GM18517 (cell line): ENCODE measurements around the gene SH3RF3.
"Not testable (repeated sequence)": the region's sequence is repeated elsewhere in the genome, so short reads cannot be mapped to it uniquely, and the experiment has no call there.

Source experiments
- ATAC-seq: cut with Tn5 transposase; IDR thresholded peaks from one replicate; pipeline ENCODE4 v1.9.1; 2021; ENCODE audit warnings: mild to moderate bottlenecking, moderate library complexity; ENCODE audit not compliant: unreplicated experiment

SH3RF3 gene

GRCh38 chr2:109213646-109214433 lies 84.8 kb downstream of the SH3RF3 start:
- ATAC-seq: peak; percentile 80

GRCh38 chr2:109214651-109215371 lies 85.8 kb downstream of the SH3RF3 start:
- no peak for ATAC-seq

- no peak for ATAC-seq
Observed at GRCh38 chr2:109215866-109216265, 86.9 kb downstream of the SH3RF3 start.

GRCh38 chr2:109216332-109216731 lies 87.3 kb downstream of the SH3RF3 start:
- no peak for ATAC-seq

DNA sequence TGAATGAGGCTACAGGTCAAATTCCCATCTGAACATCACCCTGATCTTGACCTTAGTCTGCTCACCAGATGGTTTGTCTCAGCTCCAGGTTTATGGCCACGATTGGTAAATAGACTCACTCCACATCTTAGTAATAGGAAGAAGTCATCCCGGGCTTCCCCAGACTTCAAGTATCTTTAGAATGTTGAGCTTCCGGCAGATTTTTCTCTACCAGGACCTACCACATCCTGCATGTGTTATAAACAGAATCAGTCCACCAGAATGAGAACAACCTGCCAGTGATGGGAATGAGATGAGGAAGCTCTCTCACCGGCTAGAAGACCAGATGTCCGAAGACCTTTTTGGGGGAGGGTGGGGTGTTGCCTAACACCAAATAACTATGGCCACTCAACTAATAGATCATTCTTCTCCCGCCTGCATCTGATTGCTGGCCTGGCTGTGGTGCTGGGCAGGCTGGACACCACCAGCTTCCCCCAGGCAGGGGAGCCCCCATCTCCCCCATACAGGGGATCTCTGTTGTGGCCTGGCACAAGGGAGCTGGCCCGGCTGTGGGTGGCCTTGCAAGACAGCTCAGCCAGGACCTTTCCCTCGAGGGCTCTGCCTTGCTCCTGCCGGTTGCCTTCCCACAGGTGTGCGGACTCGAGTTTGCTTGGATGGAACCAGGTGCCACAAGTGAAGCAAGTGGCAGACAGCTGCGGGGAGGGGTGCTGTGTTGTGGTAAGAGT lies 88.5 kb downstream of the SH3RF3 start:
- ATAC-seq: no peak

GRCh38 chr2:109218087-109218791 lies 89.2 kb downstream of the SH3RF3 start:
- peak; percentile 40 for ATAC-seq

- ATAC-seq: no peak
Observed at GRCh38 chr2:109218792-109219126, 89.8 kb downstream of the SH3RF3 start.

DNA sequence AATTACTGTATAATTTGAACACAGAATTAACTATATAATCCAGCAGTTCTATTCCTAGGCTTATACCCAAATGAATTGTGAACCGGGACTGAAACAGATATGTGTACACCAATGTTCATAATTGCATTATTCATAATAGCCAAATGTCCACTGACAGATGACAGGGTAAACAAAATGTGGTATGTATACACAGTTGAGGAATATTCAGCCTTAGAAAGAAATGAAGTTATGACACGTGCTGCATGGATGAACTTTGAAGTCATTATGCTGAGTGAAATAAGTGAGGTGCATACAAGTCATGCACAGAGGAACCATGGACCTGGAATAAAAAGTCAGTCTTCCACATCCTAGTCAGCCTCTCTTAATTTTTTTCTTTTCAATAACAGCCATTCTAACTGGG lies 91.9 kb downstream of the SH3RF3 start:
- no peak for ATAC-seq

DNA sequence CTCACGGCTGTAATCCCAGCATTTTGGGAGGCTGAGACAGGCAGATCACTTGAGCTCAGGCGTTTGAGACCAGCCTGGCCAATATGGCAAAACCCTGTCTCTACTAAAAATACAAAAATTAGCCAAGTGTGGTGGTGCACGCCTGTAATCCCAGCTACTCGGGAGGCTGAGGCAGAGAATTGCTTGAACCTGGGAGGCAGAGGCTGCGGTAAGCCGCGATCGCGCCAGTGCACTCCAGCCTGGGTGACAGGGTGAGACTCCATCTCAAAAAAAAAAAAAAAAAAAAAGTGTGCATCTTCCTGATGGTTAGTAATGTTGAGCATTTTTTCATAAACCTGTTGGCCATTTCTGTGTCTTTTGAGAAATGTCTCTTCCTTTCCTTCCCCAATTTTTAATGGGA lies 92.3 kb downstream of the SH3RF3 start:
- not testable (repeated sequence) for ATAC-seq

GRCh38 chr2:109222422-109222821 lies 93.4 kb downstream of the SH3RF3 start:
- no peak for ATAC-seq

GRCh38 chr2:109222825-109223471 lies 93.9 kb downstream of the SH3RF3 start:
- no peak for ATAC-seq

DNA sequence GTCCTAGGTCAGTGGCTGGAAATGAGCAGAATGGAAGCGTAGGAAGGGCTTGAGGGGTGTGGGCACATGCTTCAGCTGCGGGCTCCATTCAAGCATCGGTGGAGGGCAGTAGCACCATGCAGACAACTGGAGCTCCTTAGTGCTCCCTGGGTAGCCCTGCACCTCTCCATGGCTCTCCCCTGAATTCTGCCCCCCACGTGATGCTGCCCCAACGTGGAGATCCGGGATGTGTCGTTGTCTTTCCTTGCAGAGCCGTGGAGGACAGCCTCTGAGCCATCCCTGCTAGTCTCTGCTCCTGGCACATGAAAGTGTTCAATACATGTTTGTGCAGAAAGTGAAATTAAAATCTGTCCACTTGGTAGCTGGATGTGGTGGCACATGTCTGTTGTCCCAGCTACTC lies 94.5 kb downstream of the SH3RF3 start:
- ATAC-seq: no peak

GRCh38 chr2:109224341-109224740 lies 95.3 kb downstream of the SH3RF3 start:
- ATAC-seq: not testable (repeated sequence)

GRCh38 chr2:109225170-109225782 lies 96.3 kb downstream of the SH3RF3 start:
- no peak for ATAC-seq

DNA sequence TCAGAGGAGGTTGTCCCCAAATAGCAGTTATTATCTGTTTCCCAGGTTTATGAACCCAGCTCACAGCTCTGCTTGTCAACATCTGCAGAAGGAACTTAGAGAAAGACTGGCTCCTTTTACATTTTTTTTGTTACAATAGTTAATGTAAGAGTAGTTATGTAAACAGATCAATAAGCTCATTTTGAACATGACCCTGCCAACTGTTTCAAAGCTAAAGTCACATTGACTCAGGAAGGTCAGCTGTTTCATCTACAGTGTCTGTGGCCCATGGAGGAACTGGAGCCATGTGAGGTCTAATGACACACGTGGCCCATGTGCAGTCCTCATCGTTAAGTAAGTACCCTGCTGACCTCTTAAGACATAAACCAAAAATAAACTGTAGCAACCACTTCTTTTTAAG lies 97.1 kb downstream of the SH3RF3 start:
- ATAC-seq: no peak

DNA sequence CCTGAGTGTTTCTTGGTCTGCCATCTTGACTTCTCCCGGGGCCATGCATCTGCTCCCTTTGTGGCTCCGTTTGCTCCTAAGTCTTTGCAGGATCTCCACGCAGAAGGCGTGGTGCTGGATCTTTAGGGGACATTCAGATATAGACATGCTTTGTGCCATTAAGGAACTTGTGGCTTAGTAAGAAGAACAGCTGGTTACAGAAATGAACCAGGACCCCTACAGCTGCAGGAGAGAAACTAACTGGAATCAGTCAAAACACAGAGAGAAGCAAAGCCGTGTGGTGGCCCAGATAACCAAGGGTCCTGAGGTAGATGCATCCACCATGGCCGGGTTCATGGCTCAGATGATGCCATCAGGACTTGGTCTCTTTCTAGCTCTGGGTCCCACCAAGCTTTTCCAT lies 97.6 kb downstream of the SH3RF3 start:
- no peak for ATAC-seq

GRCh38 chr2:109229094-109229675 lies 100.2 kb downstream of the SH3RF3 start:
- ATAC-seq: no peak

- ATAC-seq: no peak
Observed at GRCh38 chr2:109230941-109231420, 102.0 kb downstream of the SH3RF3 start.

GRCh38 chr2:109231428-109231827 lies 102.4 kb downstream of the SH3RF3 start:
- ATAC-seq: no peak
